Measurements from ENCODE around the gene LRCH1. TPM values are rescaled to one million over a fixed set of nuclear protein-coding genes. Genes with fewer than 3 reads are reported as not detected.

Gene LRCH1
- total and polyA plus RNA-seq, 2 of the 13 experiments (the other 11 are each of a cell fraction or from before 2014, with no cell fraction given), result 4.1 to 12.6 TPM

GRCh38 chr13:46684287-46685001 is 131.5 kb downstream of the LRCH1 start (continued):
- TF ChIP-seq RERE (CRISPR knock-in tag; IDR thresholded peaks at IDR 0.05; ENCODE audit: low read depth) (no peak), SIX1 (CRISPR knock-in tag; IDR thresholded peaks at IDR 0.05; ENCODE audit: borderline replicate concordance) (no peak), PHF21A (CRISPR knock-in tag; IDR thresholded peaks at IDR 0.05) (peak; percentile 70; the same call in 1 of the 2 replicates), RAD21 (CRISPR knock-in tag; IDR thresholded peaks at IDR 0.05) (0 out of 2 replicates have a peak, but pooled peaks have one; percentile 17), TEF (CRISPR knock-in tag; IDR thresholded peaks at IDR 0.05) (no peak), TOPORS (CRISPR knock-in tag; IDR thresholded peaks at IDR 0.05) (no peak), TBL1XR1 (IDR thresholded peaks at IDR 0.05; ENCODE audit: borderline replicate concordance, low read length, partially characterized antibody) (no peak), RBM39 (IDR thresholded peaks at IDR 0.05; ENCODE audit: low read depth, low read length, poor library complexity, severe bottlenecking) (no peak), ISX (CRISPR knock-in tag; conservative IDR thresholded peaks at IDR 0.05) (no peak), HNRNPUL1 (IDR thresholded peaks at IDR 0.05; ENCODE audit: low read depth, low read length) (no peak), NFIC (IDR thresholded peaks at IDR 0.05; ENCODE audit: low read length) (0 out of 2 replicates have a peak, but pooled peaks have one; percentile 43), UBTF (CRISPR knock-in tag; IDR thresholded peaks at IDR 0.05) (no peak), GPBP1L1 (CRISPR knock-in tag; IDR thresholded peaks at IDR 0.05) (no peak), ZFP36 (IDR thresholded peaks at IDR 0.05; ENCODE audit: borderline replicate concordance, low read depth, low read length, partially characterized antibody) (no peak), RCOR2 (CRISPR knock-in tag; IDR thresholded peaks at IDR 0.05) (no peak), ZNF557 (CRISPR knock-in tag; IDR thresholded peaks at IDR 0.05) (no peak), ZNF331 (CRISPR knock-in tag; IDR thresholded peaks at IDR 0.05) (peak; percentile 22; the same call in 1 of the 2 replicates), TEAD3 (CRISPR knock-in tag; optimal IDR thresholded peaks at IDR 0.05; ENCODE audit: borderline replicate concordance) (peak; percentile 88), PHF8 (CRISPR knock-in tag; IDR thresholded peaks at IDR 0.05) (no peak)

Data from HepG2 (cell line).